GM19023 (cell line): ENCODE measurements around the gene KCTD14.
"Not testable (repeated sequence)": the region's sequence is repeated elsewhere in the genome, so short reads cannot be mapped to it uniquely, and the experiment has no call there.

Experiments used
- ATAC-seq: cut with Tn5 transposase; IDR thresholded peaks from one replicate; pipeline ENCODE4 v1.9.1; 2021; ENCODE audit warnings: mild to moderate bottlenecking, moderate library complexity; ENCODE audit not compliant: unreplicated experiment

Gene KCTD14

GRCh38 chr11:78048561-78048960 is 25.5 kb upstream of the KCTD14 start:
- no peak for ATAC-seq

- no peak for ATAC-seq
Observed at GRCh38 chr11:78046486-78046854, 23.4 kb upstream of the KCTD14 start.

GRCh38 chr11:78045851-78046485 is 22.9 kb upstream of the KCTD14 start:
- peak; percentile 80 for ATAC-seq

GRCh38 chr11:78044706-78045105 is 21.6 kb upstream of the KCTD14 start:
- ATAC-seq, result no peak

GRCh38 chr11:78041843-78042440 is 18.9 kb upstream of the KCTD14 start:
- ATAC-seq, result no peak

- ATAC-seq, result not testable (repeated sequence)
Observed at GRCh38 chr11:78041380-78041719, 18.3 kb upstream of the KCTD14 start.

- no peak for ATAC-seq
Observed at GRCh38 chr11:78040691-78041379, 17.8 kb upstream of the KCTD14 start.

- ATAC-seq, result peak; percentile 62
Observed at GRCh38 chr11:78039919-78040671, 17.0 kb upstream of the KCTD14 start.

- ATAC-seq, result no peak
Observed at GRCh38 chr11:78039391-78039918, 16.4 kb upstream of the KCTD14 start.

- no peak for ATAC-seq
Observed at GRCh38 chr11:78038697-78039313, 15.7 kb upstream of the KCTD14 start.

GRCh38 chr11:78037825-78038620 is 14.9 kb upstream of the KCTD14 start:
- no peak for ATAC-seq

- ATAC-seq, result no peak
Observed at GRCh38 chr11:78037056-78037455, 14.0 kb upstream of the KCTD14 start.

- ATAC-seq, result no peak
Observed at GRCh38 chr11:78036313-78036712, 13.2 kb upstream of the KCTD14 start.

- no peak for ATAC-seq
Observed at GRCh38 chr11:78034623-78035022, 11.5 kb upstream of the KCTD14 start.

GRCh38 chr11:78033040-78033439 is 10.0 kb upstream of the KCTD14 start:
- no peak for ATAC-seq

- no peak for ATAC-seq
Observed at GRCh38 chr11:78032090-78032489, 9.0 kb upstream of the KCTD14 start.

GRCh38 chr11:78031629-78032028 is 8.6 kb upstream of the KCTD14 start:
- peak; percentile 77 for ATAC-seq

- no peak for ATAC-seq
Observed at GRCh38 chr11:78030429-78031325, 7.6 kb upstream of the KCTD14 start.

- ATAC-seq, result not testable (repeated sequence)
Observed at GRCh38 chr11:78028423-78028822, 5.3 kb upstream of the KCTD14 start.
